HG02938 (cell line): Measurements from ENCODE around the gene VSNL1.

Source experiments
- ATAC-seq: cut with Tn5 transposase; IDR thresholded peaks from one replicate; pipeline ENCODE4 v1.9.1; 2021; ENCODE audit warnings: mild to moderate bottlenecking, moderate library complexity; ENCODE audit not compliant: unreplicated experiment

VSNL1 gene

GRCh38 chr2:17540093-17540812 is at the start of gene VSNL1:
Gene VSNL1 (plus strand): TSS chr2:17540696. CDS start chr2:17592075, 51,379 bp downstream.
- no peak for ATAC-seq

- ATAC-seq: no peak
Observed at GRCh38 chr2:17495590-17495989, 44.9 kb upstream of the VSNL1 start.

GRCh38 chr2:17497718-17498117 is 42.8 kb upstream of the VSNL1 start:
- no peak for ATAC-seq

GRCh38 chr2:17506736-17507616 is 33.5 kb upstream of the VSNL1 start:
- ATAC-seq: no peak

GRCh38 chr2:17515652-17516051 is 24.8 kb upstream of the VSNL1 start:
- peak; percentile 38 for ATAC-seq

GRCh38 chr2:17517481-17518211 is 22.9 kb upstream of the VSNL1 start:
- peak; percentile 30 for ATAC-seq

GRCh38 chr2:17518212-17519154 is 22.0 kb upstream of the VSNL1 start, which contains the start of gene RAD51AP2:
Gene RAD51AP2 (minus strand): TSS chr2:17518440. CDS start chr2:17518415, 25 bp downstream.
- ATAC-seq: peak; percentile 81

- ATAC-seq: no peak
Observed at GRCh38 chr2:17519486-17519885, 21.0 kb upstream of the VSNL1 start.

GRCh38 chr2:17520761-17521160 is 19.7 kb upstream of the VSNL1 start:
- peak; percentile 22 for ATAC-seq

GRCh38 chr2:17521621-17522020 is 18.9 kb upstream of the VSNL1 start:
- no peak for ATAC-seq

- no peak for ATAC-seq
Observed at GRCh38 chr2:17522303-17522702, 18.2 kb upstream of the VSNL1 start.

GRCh38 chr2:17529771-17530170 is 10.7 kb upstream of the VSNL1 start:
- ATAC-seq: no peak

GRCh38 chr2:17533546-17533945 is 7.0 kb upstream of the VSNL1 start:
- ATAC-seq: no peak

- no peak for ATAC-seq
Observed at GRCh38 chr2:17536416-17536815, 4.1 kb upstream of the VSNL1 start.

GRCh38 chr2:17538022-17538843 is 2.3 kb upstream of the VSNL1 start:
- peak; percentile 34 for ATAC-seq

GRCh38 chr2:17538844-17539554 is 1.5 kb upstream of the VSNL1 start:
- peak; percentile 64 for ATAC-seq

- ATAC-seq: no peak
Observed at GRCh38 chr2:17539611-17540092, 844 bp upstream of the VSNL1 start.

- no peak for ATAC-seq
Observed at GRCh38 chr2:17540813-17541530, 476 bp downstream of the VSNL1 start.
